GM21737 (cell line): ENCODE measurements around the gene ERCC1.
"Not testable (repeated sequence)": the region's sequence is repeated elsewhere in the genome, so short reads cannot be mapped to it uniquely, and the experiment has no call there.

Experiments
- ATAC-seq: cut with Tn5 transposase; IDR thresholded peaks from one replicate; pipeline ENCODE4 v1.9.1; 2021; ENCODE audit warnings: mild to moderate bottlenecking, moderate library complexity; ENCODE audit not compliant: unreplicated experiment

ERCC1 gene

GRCh38 chr19:45455707-45456499 is 32.2 kb upstream of the ERCC1 start:
- peak; percentile 41 for ATAC-seq

DNA sequence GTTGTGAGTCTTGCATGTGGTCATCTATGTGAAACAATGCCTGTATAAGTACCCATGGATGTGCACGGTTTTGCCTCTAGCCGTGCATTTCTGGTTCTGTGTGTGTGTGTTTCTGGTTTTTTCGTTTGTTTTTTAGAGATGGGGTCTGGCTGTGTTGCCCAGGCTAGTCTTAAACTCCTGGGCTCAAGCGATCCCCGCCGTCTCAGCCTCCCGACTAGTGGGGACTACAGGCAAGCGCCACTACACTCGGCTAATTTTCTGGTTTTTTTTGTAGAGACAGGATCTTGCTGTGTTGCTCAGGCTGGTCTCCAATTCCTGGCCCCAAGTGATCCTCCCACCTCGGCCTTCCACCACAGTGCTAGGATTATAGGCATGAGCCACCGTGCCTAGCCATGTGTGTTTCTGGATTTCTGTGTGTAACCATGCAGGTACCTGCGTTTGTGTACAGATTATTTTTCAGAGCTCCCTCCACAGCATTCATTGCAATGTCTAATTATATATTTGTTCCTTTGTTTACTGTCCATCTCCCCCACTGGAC is 28.2 kb upstream of the ERCC1 start:
- ATAC-seq: no peak

- ATAC-seq: peak; percentile 14
Measured at GRCh38 chr19:45451131-45451849, 27.6 kb upstream of the ERCC1 start.

DNA sequence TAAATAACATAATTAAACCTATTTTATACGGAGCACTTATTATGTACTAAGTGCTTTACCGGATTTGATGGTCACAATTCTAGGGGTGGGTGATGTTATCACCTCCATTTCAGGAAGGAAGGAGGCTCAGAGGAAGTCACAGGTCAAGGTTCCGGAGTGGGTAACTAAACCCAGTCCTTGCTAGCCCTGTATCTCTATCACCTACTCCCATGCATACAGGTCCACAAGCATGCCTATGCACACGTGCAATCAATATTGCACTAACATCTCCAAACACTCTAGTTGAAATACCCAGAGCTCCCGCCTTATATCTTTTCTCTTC is 26.3 kb upstream of the ERCC1 start:
- ATAC-seq: no peak

DNA sequence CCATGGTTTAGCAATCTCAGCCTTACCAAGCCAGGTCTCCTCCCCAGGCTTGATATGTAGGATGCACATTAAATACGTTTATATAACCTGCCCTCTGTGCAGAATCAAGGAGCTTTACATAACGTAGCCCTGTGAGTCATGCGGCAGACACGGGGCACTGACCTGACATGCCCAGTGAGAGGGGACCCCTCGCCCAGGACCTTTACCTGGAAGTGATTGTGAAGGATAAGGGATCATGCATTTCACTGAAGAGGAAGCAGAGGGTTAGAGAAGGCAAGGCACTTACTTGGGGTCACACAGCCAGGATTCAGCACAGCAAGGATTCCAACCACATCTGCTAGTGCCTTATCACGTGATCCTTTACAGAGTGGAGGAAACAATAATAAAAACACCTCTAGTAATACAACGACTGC is 25.2 kb upstream of the ERCC1 start:
- no peak for ATAC-seq

DNA sequence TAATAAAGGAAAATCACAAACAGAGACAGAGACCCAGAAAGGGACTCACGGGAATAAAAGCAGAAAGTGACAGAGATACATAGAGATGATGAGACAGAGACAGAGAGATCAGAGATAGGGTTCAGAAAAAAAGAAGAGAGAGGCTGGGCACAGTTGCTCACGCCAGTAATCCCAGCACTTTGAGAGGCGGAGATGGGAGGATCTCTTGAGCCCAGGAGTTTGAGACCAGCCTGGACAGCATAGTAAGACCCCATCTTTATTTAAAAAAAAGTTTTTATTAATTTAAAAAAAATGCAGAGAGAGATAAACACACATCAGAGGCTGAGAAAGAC is 24.7 kb upstream of the ERCC1 start:
- ATAC-seq: no peak

GRCh38 chr19:45446944-45447343 is 23.2 kb upstream of the ERCC1 start:
- ATAC-seq: no peak

DNA sequence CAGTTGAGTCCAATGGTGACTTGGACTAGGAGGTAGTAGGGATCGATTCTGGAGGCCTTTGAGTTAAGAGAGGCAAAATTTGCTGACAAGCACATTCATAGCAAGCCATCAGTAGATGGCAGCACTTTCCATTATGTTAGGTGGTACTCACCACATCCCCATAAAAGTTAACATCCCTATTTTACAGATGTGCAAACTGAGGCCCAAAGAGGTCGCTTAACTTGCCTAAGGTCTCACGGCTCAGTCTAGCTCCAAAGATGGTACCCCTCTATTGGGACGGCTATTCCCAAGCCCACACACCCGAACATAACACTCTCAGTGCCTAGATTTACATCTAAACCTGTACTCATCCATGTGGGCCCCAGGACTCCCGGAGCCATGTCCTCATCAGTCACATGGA is 22.6 kb upstream of the ERCC1 start:
- ATAC-seq: no peak

GRCh38 chr19:45445139-45445538 is 21.4 kb upstream of the ERCC1 start:
- no peak for ATAC-seq

- ATAC-seq: peak; percentile 39
Measured at GRCh38 chr19:45444318-45445041, 20.8 kb upstream of the ERCC1 start.

- no peak for ATAC-seq
Measured at GRCh38 chr19:45443462-45444317, 20.0 kb upstream of the ERCC1 start.

DNA sequence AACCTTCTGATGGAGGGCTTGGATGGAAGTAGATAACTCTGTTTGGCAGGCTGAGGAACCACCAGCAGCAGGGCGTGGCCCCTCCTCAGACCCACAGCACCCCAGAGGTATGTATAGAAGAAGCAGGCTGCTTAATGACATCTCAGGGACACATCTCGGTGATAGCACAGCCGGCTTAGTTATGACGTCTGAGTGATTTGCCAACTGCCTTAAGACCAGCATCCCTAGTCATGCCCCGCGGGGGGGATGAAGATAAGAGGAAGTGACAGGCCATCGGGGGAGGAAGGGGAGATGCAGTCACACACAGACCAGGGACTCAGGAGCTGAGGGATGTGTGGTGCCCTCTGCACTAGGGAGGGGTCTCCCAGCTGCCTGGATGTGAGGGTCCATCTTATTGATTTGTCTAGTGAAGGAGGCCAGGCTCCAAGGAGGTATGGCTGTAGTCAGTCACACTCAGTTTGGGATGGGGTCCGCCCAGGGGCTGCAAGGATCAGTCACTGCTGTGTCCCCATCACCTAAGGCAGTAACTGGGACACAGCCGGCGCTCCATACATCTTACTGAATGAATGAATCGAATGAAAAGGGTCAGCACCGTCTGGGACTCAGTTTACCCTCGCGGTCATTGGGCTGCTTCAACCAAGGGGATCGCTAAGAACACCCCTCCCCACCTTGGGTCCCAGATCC is 19.2 kb upstream of the ERCC1 start:
- no peak for ATAC-seq

DNA sequence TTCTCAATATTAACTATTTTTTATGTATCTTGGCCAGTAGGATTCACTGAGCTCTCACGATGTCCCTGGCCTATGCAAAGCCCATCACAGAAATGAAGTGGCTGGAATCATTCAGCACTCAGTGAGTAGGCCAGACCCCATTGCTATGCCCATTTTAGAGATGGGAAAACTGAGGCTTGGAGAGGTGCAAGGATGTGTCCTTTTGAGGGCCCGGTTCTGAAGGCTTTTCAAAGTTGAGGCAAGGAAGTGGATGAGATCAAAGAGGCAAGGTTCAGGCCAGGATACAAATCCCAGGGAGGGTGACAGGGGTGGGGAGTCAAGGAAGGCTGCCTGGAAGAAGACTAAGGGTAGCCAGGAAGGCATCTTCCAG is 18.7 kb upstream of the ERCC1 start:
- no peak for ATAC-seq

DNA sequence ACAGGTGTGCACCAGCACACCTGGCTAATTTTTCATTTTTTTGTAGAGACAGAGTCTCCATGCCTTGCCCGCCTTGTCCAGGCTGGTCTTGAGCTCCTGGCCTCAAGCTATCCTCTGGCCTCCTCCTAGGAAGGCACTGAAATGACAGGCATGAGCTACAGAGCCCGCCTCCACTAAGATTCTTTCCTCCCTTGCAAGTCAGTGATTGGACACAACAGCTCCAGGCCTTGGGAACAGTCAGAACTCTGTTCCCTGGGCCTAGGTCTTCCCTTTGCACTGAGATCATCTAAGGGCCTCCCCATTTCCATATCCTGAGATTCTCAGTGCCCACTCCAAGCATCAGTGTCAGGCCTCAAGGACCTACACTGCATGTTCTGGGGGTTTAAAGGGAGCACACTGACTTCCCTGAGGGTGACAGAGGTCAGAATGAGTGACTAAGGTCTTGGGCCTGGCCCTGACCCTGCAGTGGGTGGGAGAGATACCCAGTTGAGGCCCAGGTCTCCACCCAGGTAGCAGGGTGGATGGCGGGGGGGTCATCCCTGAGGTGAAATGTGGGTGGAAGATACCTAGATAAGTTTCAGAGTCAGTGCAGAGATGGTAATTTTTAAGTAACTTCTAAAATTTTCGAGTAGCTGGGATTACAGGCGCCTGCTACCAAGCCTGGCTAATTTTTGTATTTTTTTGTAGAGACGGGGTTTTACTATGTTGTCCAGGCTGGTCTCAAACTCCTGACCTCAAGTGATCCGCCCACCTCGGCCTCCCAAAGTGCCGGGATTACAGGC is 17.3 kb upstream of the ERCC1 start:
- ATAC-seq: no peak

GRCh38 chr19:45440259-45440638 is 16.5 kb upstream of the ERCC1 start:
- ATAC-seq: no peak

- ATAC-seq: peak; percentile 53
Measured at GRCh38 chr19:45439569-45440258, 16.0 kb upstream of the ERCC1 start.

GRCh38 chr19:45439190-45439568 is 15.5 kb upstream of the ERCC1 start:
- ATAC-seq: no peak

- no peak for ATAC-seq
Measured at GRCh38 chr19:45437328-45437727, 13.6 kb upstream of the ERCC1 start.

GRCh38 chr19:45432543-45432942 is 8.8 kb upstream of the ERCC1 start:
- ATAC-seq: not testable (repeated sequence)
